Stimulated activated CD4-positive, alpha-beta T cell treated with anti-CD3 and anti-CD28 coated beads, Interleukin-1b, Interleukin-23, amount 100 ng/mL, for 48 hours (primary cell): ENCODE results near the gene SPOCK1.

Source experiments
- DNase-seq: peaks from one replicate; pipeline ENCODE4 v3.0.0-alpha.2; 2020

SPOCK1 gene

GRCh38 chr5:137186759-137187461 is 312.2 kb downstream of the SPOCK1 start:
- DNase-seq: no peak

- DNase-seq: no peak
These were observed 313.9 kb downstream of the SPOCK1 start for GRCh38 chr5:137185193-137185592.

- no peak for DNase-seq
These were observed 314.4 kb downstream of the SPOCK1 start for GRCh38 chr5:137184734-137185133.

GRCh38 chr5:137182576-137182975 is 316.6 kb downstream of the SPOCK1 start:
- DNase-seq: no peak

- DNase-seq: no peak
These were observed 317.5 kb downstream of the SPOCK1 start for GRCh38 chr5:137181667-137182066.

- DNase-seq: no peak
These were observed 319.9 kb downstream of the SPOCK1 start for GRCh38 chr5:137179203-137179602.

GRCh38 chr5:137176609-137177008 is 322.5 kb downstream of the SPOCK1 start:
- DNase-seq: no peak

- no peak for DNase-seq
These were observed 323.0 kb downstream of the SPOCK1 start for GRCh38 chr5:137176126-137176525.

GRCh38 chr5:137174196-137174595 is 324.9 kb downstream of the SPOCK1 start:
- DNase-seq: no peak

- DNase-seq: no peak
These were observed 326.9 kb downstream of the SPOCK1 start for GRCh38 chr5:137172258-137172657.

GRCh38 chr5:137167187-137167586 is 331.9 kb downstream of the SPOCK1 start:
- no peak for DNase-seq

GRCh38 chr5:137164961-137165360 is 334.2 kb downstream of the SPOCK1 start:
- DNase-seq: no peak

- DNase-seq: no peak
These were observed 334.6 kb downstream of the SPOCK1 start for GRCh38 chr5:137164536-137164935.

GRCh38 chr5:137158691-137159090 is 340.4 kb downstream of the SPOCK1 start:
- no peak for DNase-seq

GRCh38 chr5:137156180-137156579 is 342.9 kb downstream of the SPOCK1 start:
- DNase-seq: no peak

GRCh38 chr5:137155261-137156000 is 343.7 kb downstream of the SPOCK1 start:
- DNase-seq: no peak

- no peak for DNase-seq
These were observed 346.5 kb downstream of the SPOCK1 start for GRCh38 chr5:137152616-137153015.

GRCh38 chr5:137148655-137149054 is 350.5 kb downstream of the SPOCK1 start:
- no peak for DNase-seq

GRCh38 chr5:137148159-137148558 is 351.0 kb downstream of the SPOCK1 start:
- DNase-seq: no peak

GRCh38 chr5:137147346-137147745 is 351.8 kb downstream of the SPOCK1 start:
- no peak for DNase-seq

- no peak for DNase-seq
These were observed 352.7 kb downstream of the SPOCK1 start for GRCh38 chr5:137146402-137146890.

GRCh38 chr5:137145721-137146120 is 353.4 kb downstream of the SPOCK1 start:
- no peak for DNase-seq

- no peak for DNase-seq
These were observed 354.5 kb downstream of the SPOCK1 start for GRCh38 chr5:137144656-137145055.
